ENCODE results near the gene MAJIN. TPM values are rescaled to one million over a fixed set of nuclear protein-coding genes. Genes with fewer than 3 reads are reported as not detected.

Gene MAJIN
- total RNA-seq, 1 donor from 2014 or later, result not detected

GRCh38 chr11:64888406-64888728 lies 83.5 kb downstream of the MAJIN start:
- no peak for ATAC-seq
- DNase-seq (ENCODE audit: low spot score), result no peak
- intact Hi-C loops (cut with DNase I), result no loop called here

Small RNAs within 50 kb of the gene (microRNA-seq; reads per million reads assigned to microRNA genes)
- gene MIR6749 (not detected), gene MIR6750 (not detected), gene MIR6879 (not detected)

Other genes with a start within 250 kb of the MAJIN start
- 13.7 TPM for gene NRXN2, start 248.9 kb downstream of the MAJIN start, total RNA-seq
- gene RASGRP2, start 228.0 kb downstream of the MAJIN start, total RNA-seq, result 39.7 TPM
- gene PYGM, start 212.1 kb downstream of the MAJIN start, total RNA-seq, result 8.1 TPM
- gene SF1, start 193.6 kb downstream of the MAJIN start, total RNA-seq, result 366 TPM
- 18.0 TPM for gene MAP4K2, start 168.9 kb downstream of the MAJIN start, total RNA-seq
- 17.7 TPM for gene MEN1, start 161.6 kb downstream of the MAJIN start, total RNA-seq
- gene CDC42BPG, start 127.5 kb downstream of the MAJIN start, total RNA-seq, result 0.58 TPM
- gene EHD1, start 93.5 kb downstream of the MAJIN start, total RNA-seq, result 64.5 TPM
- 28.0 TPM for gene ATG2A, start 54.9 kb downstream of the MAJIN start, total RNA-seq
- 21.1 TPM for gene PPP2R5B, start 47.4 kb downstream of the MAJIN start, total RNA-seq
- gene GPHA2, start 36.2 kb downstream of the MAJIN start, total RNA-seq, result not detected
- gene BATF2, start 24.9 kb upstream of the MAJIN start, total RNA-seq, result 2.9 TPM
- 130 TPM for gene ARL2, start 42.1 kb upstream of the MAJIN start, total RNA-seq
- gene SNX15, start 55.3 kb upstream of the MAJIN start, total RNA-seq, result 34.4 TPM
- gene SAC3D1, start 69.1 kb upstream of the MAJIN start, total RNA-seq, result 4.9 TPM
- gene NAALADL1, start 86.4 kb upstream of the MAJIN start, total RNA-seq, result 14.7 TPM
- 0.71 TPM for gene CDCA5, start 111.9 kb upstream of the MAJIN start, total RNA-seq
- 32.9 TPM for gene ZFPL1, start 112.1 kb upstream of the MAJIN start, total RNA-seq
- 115 TPM for gene VPS51, start 124.1 kb upstream of the MAJIN start, total RNA-seq
- 18.2 TPM for gene TM7SF2, start 139.8 kb upstream of the MAJIN start, total RNA-seq
- gene ZNHIT2, start 145.6 kb upstream of the MAJIN start, total RNA-seq, result 6.8 TPM
- 722 TPM for gene FAU, start 150.0 kb upstream of the MAJIN start, total RNA-seq
- 32.1 TPM for gene MRPL49, start 150.2 kb upstream of the MAJIN start, total RNA-seq
- 75.9 TPM for gene SYVN1, start 162.4 kb upstream of the MAJIN start, total RNA-seq
- gene SPDYC, start 198.1 kb upstream of the MAJIN start, total RNA-seq, result not detected
- gene CAPN1, start 209.8 kb upstream of the MAJIN start, total RNA-seq, result 125 TPM

Data from sciatic nerve (tissue), 2 donors.